WTC11 (cell line): ENCODE measurements around the gene ALCAM.

ENCODE experiments used
- CREB1 ChIP-seq: sonication (generic); formaldehyde crosslinking; IDR thresholded peaks from 2 replicates; pipeline ENCODE4 v1.8.0; 2023; ENCODE audit warnings: mild to moderate bottlenecking, missing genetic modification reagents
- CTCF ChIP-seq: fragments of 200-600 bp; IDR thresholded peaks from 2 replicates; pipeline ENCODE4 v1.8.0; 2022; ENCODE audit warnings: antibody characterized with exemption
- ESRRA ChIP-seq: sonication (generic); formaldehyde crosslinking; IDR thresholded peaks from 2 replicates; pipeline ENCODE4 v1.8.1; 2022; ENCODE audit warnings: mild to moderate bottlenecking, missing genetic modification reagents, borderline replicate concordance
- ETV6 ChIP-seq: sonication (generic); formaldehyde crosslinking; IDR thresholded peaks from 2 replicates; pipeline ENCODE4 v1.8.1; 2022; ENCODE audit warnings: mild to moderate bottlenecking, missing genetic modification reagents
- JUN ChIP-seq: sonication (generic); formaldehyde crosslinking; IDR thresholded peaks from 2 replicates; pipeline ENCODE4 v1.8.0; 2023; ENCODE audit warnings: mild to moderate bottlenecking, missing genetic modification reagents
- MAX ChIP-seq: sonication (generic); formaldehyde crosslinking; IDR thresholded peaks from 2 replicates; pipeline ENCODE4 v1.8.0; 2022; ENCODE audit warnings: mild to moderate bottlenecking, missing genetic modification reagents
- SMAD4 ChIP-seq: sonication (generic); formaldehyde crosslinking; IDR thresholded peaks from 2 replicates; pipeline ENCODE4 v1.8.0; 2022; ENCODE audit warnings: mild to moderate bottlenecking, missing genetic modification reagents
- TP53 ChIP-seq: sonication (generic); formaldehyde crosslinking; IDR thresholded peaks from 2 replicates; pipeline ENCODE4 v1.8.1; 2023; ENCODE audit warnings: mild to moderate bottlenecking, missing genetic modification reagents
- TF ChIP-seq, protein P1 (sequence below): sonication (generic); formaldehyde crosslinking; conservative IDR thresholded peaks from 2 replicates; pipeline ENCODE4 v1.8.1; 2022; ENCODE audit warnings: mild to moderate bottlenecking, missing genetic modification reagents
- TF ChIP-seq, protein P2 (sequence below): sonication (generic); formaldehyde crosslinking; IDR thresholded peaks from 2 replicates; pipeline ENCODE4 v1.8.1; 2022; ENCODE audit warnings: low read depth, mild to moderate bottlenecking, moderate library complexity, missing genetic modification reagents, borderline replicate concordance

GRCh38 chr3:105369500-105370371, 3.0 kb downstream of the ALCAM start:
- TF ChIP-seq CTCF: no peak
- no peak for TF ChIP-seq SMAD4 (CRISPR knock-in tag)
- no peak for TF ChIP-seq JUN
- TF ChIP-seq TP53 (CRISPR knock-in tag): no peak
- TF ChIP-seq, protein P1, sequence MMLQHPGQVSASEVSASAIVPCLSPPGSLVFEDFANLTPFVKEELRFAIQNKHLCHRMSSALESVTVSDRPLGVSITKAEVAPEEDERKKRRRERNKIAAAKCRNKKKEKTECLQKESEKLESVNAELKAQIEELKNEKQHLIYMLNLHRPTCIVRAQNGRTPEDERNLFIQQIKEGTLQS: no peak
- no peak for TF ChIP-seq MAX (CRISPR knock-in tag)
- TF ChIP-seq ETV6 (CRISPR knock-in tag): no peak
- TF ChIP-seq, protein P2, sequence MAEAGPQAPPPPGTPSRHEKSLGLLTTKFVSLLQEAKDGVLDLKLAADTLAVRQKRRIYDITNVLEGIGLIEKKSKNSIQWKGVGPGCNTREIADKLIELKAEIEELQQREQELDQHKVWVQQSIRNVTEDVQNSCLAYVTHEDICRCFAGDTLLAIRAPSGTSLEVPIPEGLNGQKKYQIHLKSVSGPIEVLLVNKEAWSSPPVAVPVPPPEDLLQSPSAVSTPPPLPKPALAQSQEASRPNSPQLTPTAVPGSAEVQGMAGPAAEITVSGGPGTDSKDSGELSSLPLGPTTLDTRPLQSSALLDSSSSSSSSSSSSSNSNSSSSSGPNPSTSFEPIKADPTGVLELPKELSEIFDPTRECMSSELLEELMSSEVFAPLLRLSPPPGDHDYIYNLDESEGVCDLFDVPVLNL (CRISPR knock-in tag): no peak
- no peak for TF ChIP-seq ESRRA
- no peak for TF ChIP-seq CREB1 (CRISPR knock-in tag)
